ENCODE measurements around the gene RHBG.
"Not testable (repeated sequence)": the region's sequence is repeated elsewhere in the genome, so short reads cannot be mapped to it uniquely, and the experiment has no call there.

DNA sequence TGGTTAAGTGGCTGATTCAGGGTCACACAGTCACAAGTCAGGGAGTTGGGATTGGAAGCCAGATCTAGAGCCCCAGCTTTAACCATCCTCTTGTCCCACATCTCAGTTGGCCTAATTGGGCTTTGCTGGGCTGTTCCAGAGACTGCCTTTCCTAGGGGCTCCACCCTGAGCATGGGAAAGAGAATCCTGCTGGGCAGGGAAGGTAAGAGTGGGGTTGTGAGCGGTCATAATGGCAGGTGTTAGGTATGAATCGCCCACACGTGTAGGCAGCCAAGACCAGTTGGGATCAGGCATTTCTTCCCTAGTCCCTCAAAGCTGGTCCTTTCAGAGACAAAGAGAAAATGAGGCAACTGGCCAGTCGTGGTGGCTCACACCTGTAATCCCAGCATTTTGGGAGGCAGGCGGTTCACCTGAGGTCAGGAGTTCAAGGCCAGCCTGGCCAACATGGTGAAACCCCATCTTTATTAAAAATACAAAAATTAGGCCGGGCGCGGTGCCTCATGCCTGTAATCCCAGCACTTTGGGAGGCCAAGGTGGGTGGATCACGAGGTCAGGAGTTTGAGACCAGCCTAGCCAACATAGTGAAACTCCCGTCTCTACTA lies 775 bp downstream of the RHBG start:
- TF ChIP-seq, protein P1, sequence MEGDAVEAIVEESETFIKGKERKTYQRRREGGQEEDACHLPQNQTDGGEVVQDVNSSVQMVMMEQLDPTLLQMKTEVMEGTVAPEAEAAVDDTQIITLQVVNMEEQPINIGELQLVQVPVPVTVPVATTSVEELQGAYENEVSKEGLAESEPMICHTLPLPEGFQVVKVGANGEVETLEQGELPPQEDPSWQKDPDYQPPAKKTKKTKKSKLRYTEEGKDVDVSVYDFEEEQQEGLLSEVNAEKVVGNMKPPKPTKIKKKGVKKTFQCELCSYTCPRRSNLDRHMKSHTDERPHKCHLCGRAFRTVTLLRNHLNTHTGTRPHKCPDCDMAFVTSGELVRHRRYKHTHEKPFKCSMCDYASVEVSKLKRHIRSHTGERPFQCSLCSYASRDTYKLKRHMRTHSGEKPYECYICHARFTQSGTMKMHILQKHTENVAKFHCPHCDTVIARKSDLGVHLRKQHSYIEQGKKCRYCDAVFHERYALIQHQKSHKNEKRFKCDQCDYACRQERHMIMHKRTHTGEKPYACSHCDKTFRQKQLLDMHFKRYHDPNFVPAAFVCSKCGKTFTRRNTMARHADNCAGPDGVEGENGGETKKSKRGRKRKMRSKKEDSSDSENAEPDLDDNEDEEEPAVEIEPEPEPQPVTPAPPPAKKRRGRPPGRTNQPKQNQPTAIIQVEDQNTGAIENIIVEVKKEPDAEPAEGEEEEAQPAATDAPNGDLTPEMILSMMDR (IDR thresholded peaks at IDR 0.05; ENCODE audit: borderline replicate concordance, extremely low read depth, low read length, poor library complexity, severe bottlenecking) = not testable (repeated sequence)
- not testable (repeated sequence) for TF ChIP-seq EZH2 (IDR thresholded peaks at IDR 0.05; ENCODE audit: borderline replicate concordance, low read depth, low read length, severe bottlenecking)
